ENCODE data around the gene TRAPPC12. TPM values are rescaled to one million over a fixed set of nuclear protein-coding genes. Genes with fewer than 3 reads are reported as not detected.

Gene TRAPPC12
- total RNA-seq, 2 experiments from 2014 or later, result 86.2 to 88.4 TPM

- no peak overlapping the region for H3K27ac Mint-ChIP-seq
- H3K27me3 Mint-ChIP-seq (ENCODE audit: low read depth), result no peaks in the 10 kb centered on the region
- H3K4me3 Mint-ChIP-seq, result no peak overlapping the region
- no peaks in the 10 kb centered on the region for H3K4me1 Mint-ChIP-seq (ENCODE audit: low read depth)
- ATAC-seq (no peak), DNase-seq (no peak)
- CTCF ChIA-PET, result no interaction called here
- H3K36me3 Mint-ChIP-seq (ENCODE audit: low read depth), result peaks cover 17% of the 10 kb centered on the region
- POLR2A ChIA-PET, result interaction anchor here (1.4 kb wide), 1 partner anchor 49 kb away, joined by 5 read pairs; no protein-coding TSS in a partner anchor
- H3K9me3 Mint-ChIP-seq (ENCODE audit: insufficient read depth), result no peaks in the 10 kb centered on the region
Observed at GRCh38 chr2:3469486-3469885, 90.0 kb downstream of the TRAPPC12 start.

GRCh38 chr2:3470166-3470651 is 90.7 kb downstream of the TRAPPC12 start:
- CTCF ChIA-PET, result no interaction called here
- peaks cover 17% of the 10 kb centered on the region for H3K36me3 Mint-ChIP-seq (ENCODE audit: low read depth)
- DNase-seq, result no peak

GRCh38 chr2:3470856-3471737 is 91.6 kb downstream of the TRAPPC12 start:
- Mint-ChIP-seq H3K4me3 (no peak overlapping the region), H3K9me3 (ENCODE audit: insufficient read depth) (no peaks in the 10 kb centered on the region), H3K27me3 (ENCODE audit: low read depth) (no peaks in the 10 kb centered on the region), H3K36me3 (ENCODE audit: low read depth) (peaks cover 17% of the 10 kb centered on the region), H3K27ac (no peak overlapping the region), H3K4me1 (ENCODE audit: low read depth) (no peaks in the 10 kb centered on the region)
- DNase-seq (no peak), ATAC-seq (no peak)
- POLR2A ChIA-PET, result no interaction called here
- CTCF ChIA-PET, result no interaction called here

More at GRCh38 chr2:3470166-3470651, 90.7 kb downstream of the TRAPPC12 start:
- no peak overlapping the region for H3K4me3 Mint-ChIP-seq
- ATAC-seq, result no peak
- POLR2A ChIA-PET, result no interaction called here
- no peaks in the 10 kb centered on the region for H3K9me3 Mint-ChIP-seq (ENCODE audit: insufficient read depth)
- no peaks in the 10 kb centered on the region for H3K4me1 Mint-ChIP-seq (ENCODE audit: low read depth)
- H3K27ac Mint-ChIP-seq, result no peak overlapping the region
- H3K27me3 Mint-ChIP-seq (ENCODE audit: low read depth), result no peaks in the 10 kb centered on the region

- no peak for DNase-seq
- H3K36me3 Mint-ChIP-seq (ENCODE audit: low read depth), result peaks cover 15% of the 10 kb centered on the region
- H3K27ac Mint-ChIP-seq, result no peak overlapping the region
- POLR2A ChIA-PET, result no interaction called here
- no peaks in the 10 kb centered on the region for H3K4me1 Mint-ChIP-seq (ENCODE audit: low read depth)
- no peaks in the 10 kb centered on the region for H3K9me3 Mint-ChIP-seq (ENCODE audit: insufficient read depth)
- H3K4me3 Mint-ChIP-seq, result no peak overlapping the region
- CTCF ChIA-PET, result interaction anchor here (1.4 kb wide), 1 partner anchor 48 kb away, joined by 4 read pairs; no protein-coding TSS in a partner anchor
- no peaks in the 10 kb centered on the region for H3K27me3 Mint-ChIP-seq (ENCODE audit: low read depth)
- no peak for ATAC-seq
Observed at GRCh38 chr2:3472296-3472695, 92.8 kb downstream of the TRAPPC12 start.

- Mint-ChIP-seq H3K4me3 (no peak overlapping the region), H3K36me3 (ENCODE audit: low read depth) (peaks cover 11% of the 10 kb centered on the region), H3K27ac (no peak overlapping the region), H3K27me3 (ENCODE audit: low read depth) (no peaks in the 10 kb centered on the region), H3K9me3 (ENCODE audit: insufficient read depth) (no peaks in the 10 kb centered on the region), H3K4me1 (ENCODE audit: low read depth) (no peaks in the 10 kb centered on the region)
- POLR2A ChIA-PET, result no interaction called here
- CTCF ChIA-PET, result interaction anchor here (1.4 kb wide), 1 partner anchor 49 kb away, joined by 4 read pairs; no protein-coding TSS in a partner anchor
- ATAC-seq (no peak), DNase-seq (no peak)
Observed at GRCh38 chr2:3472966-3473365, 93.5 kb downstream of the TRAPPC12 start.

- H3K27ac Mint-ChIP-seq, result no peak overlapping the region
- no peaks in the 10 kb centered on the region for H3K27me3 Mint-ChIP-seq (ENCODE audit: low read depth)
- no peaks in the 10 kb centered on the region for H3K4me1 Mint-ChIP-seq (ENCODE audit: low read depth)
- ATAC-seq (no peak), DNase-seq (no peak)
- peaks cover 8% of the 10 kb centered on the region for H3K36me3 Mint-ChIP-seq (ENCODE audit: low read depth)
- H3K9me3 Mint-ChIP-seq (ENCODE audit: insufficient read depth), result no peaks in the 10 kb centered on the region
- no peak overlapping the region for H3K4me3 Mint-ChIP-seq
- ChIA-PET POLR2A (no interaction called here), CTCF (interaction anchor here (0.9 to 1.3 kb wide), 2 partner anchors 14 to 51 kb away, joined by 3 read pairs; no protein-coding TSS in a partner anchor)
Observed at GRCh38 chr2:3475771-3476170, 96.3 kb downstream of the TRAPPC12 start.

GRCh38 chr2:3476321-3476984 is 97.0 kb downstream of the TRAPPC12 start:
- no peaks in the 10 kb centered on the region for H3K9me3 Mint-ChIP-seq (ENCODE audit: insufficient read depth)
- no peak overlapping the region for H3K27ac Mint-ChIP-seq
- H3K36me3 Mint-ChIP-seq (ENCODE audit: low read depth), result peaks cover 8% of the 10 kb centered on the region
- ChIA-PET POLR2A (no interaction called here), CTCF (interaction anchor here (0.9 to 1.3 kb wide), 2 partner anchors 15 to 52 kb away, joined by 3 read pairs; no protein-coding TSS in a partner anchor)
- no peak for ATAC-seq
- H3K4me3 Mint-ChIP-seq, result no peak overlapping the region
- H3K4me1 Mint-ChIP-seq (ENCODE audit: low read depth), result no peaks in the 10 kb centered on the region
- DNase-seq, result no peak
- no peaks in the 10 kb centered on the region for H3K27me3 Mint-ChIP-seq (ENCODE audit: low read depth)

- H3K27me3 Mint-ChIP-seq (ENCODE audit: low read depth), result no peaks in the 10 kb centered on the region
- no peak for ATAC-seq
- H3K4me3 Mint-ChIP-seq, result no peak overlapping the region
- ChIA-PET POLR2A (no interaction called here), CTCF (interaction anchor here (0.9 kb wide), 1 partner anchor 53 kb away, joined by 3 read pairs; no protein-coding TSS in a partner anchor)
- DNase-seq, result no peak
- H3K27ac Mint-ChIP-seq, result no peak overlapping the region
- no peaks in the 10 kb centered on the region for H3K4me1 Mint-ChIP-seq (ENCODE audit: low read depth)
- no peaks in the 10 kb centered on the region for H3K9me3 Mint-ChIP-seq (ENCODE audit: insufficient read depth)
- peaks cover 8% of the 10 kb centered on the region for H3K36me3 Mint-ChIP-seq (ENCODE audit: low read depth)
Observed at GRCh38 chr2:3476985-3477327, 97.5 kb downstream of the TRAPPC12 start.

- no peak overlapping the region for H3K27ac Mint-ChIP-seq
- H3K4me3 Mint-ChIP-seq, result no peak overlapping the region
- DNase-seq (no peak), ATAC-seq (no peak)
- H3K36me3 Mint-ChIP-seq (ENCODE audit: low read depth), result peaks cover 9% of the 10 kb centered on the region
- no peaks in the 10 kb centered on the region for H3K27me3 Mint-ChIP-seq (ENCODE audit: low read depth)
- ChIA-PET CTCF (interaction anchor here (1.5 kb wide), 1 partner anchor 18 kb away, joined by 3 read pairs; no protein-coding TSS in a partner anchor), POLR2A (no interaction called here)
- no peaks in the 10 kb centered on the region for H3K4me1 Mint-ChIP-seq (ENCODE audit: low read depth)
- no peaks in the 10 kb centered on the region for H3K9me3 Mint-ChIP-seq (ENCODE audit: insufficient read depth)
Observed at GRCh38 chr2:3478846-3479385, 99.4 kb downstream of the TRAPPC12 start.

GRCh38 chr2:3479430-3480320 is 100.2 kb downstream of the TRAPPC12 start:
- ATAC-seq (no peak), DNase-seq (no peak)
- no peak overlapping the region for H3K27ac Mint-ChIP-seq
- no peaks in the 10 kb centered on the region for H3K27me3 Mint-ChIP-seq (ENCODE audit: low read depth)
- peaks cover 9% of the 10 kb centered on the region for H3K36me3 Mint-ChIP-seq (ENCODE audit: low read depth)
- H3K4me3 Mint-ChIP-seq, result no peak overlapping the region
- no peaks in the 10 kb centered on the region for H3K4me1 Mint-ChIP-seq (ENCODE audit: low read depth)
- POLR2A ChIA-PET, result no interaction called here
- CTCF ChIA-PET, result interaction anchor here (1.5 kb wide), 1 partner anchor 19 kb away, joined by 3 read pairs; no protein-coding TSS in a partner anchor
- no peaks in the 10 kb centered on the region for H3K9me3 Mint-ChIP-seq (ENCODE audit: insufficient read depth)

GRCh38 chr2:3480352-3481010 is 101.0 kb downstream of the TRAPPC12 start:
- Mint-ChIP-seq H3K27me3 (ENCODE audit: low read depth) (no peaks in the 10 kb centered on the region), H3K27ac (no peak overlapping the region), H3K36me3 (ENCODE audit: low read depth) (peaks cover 9% of the 10 kb centered on the region), H3K4me1 (ENCODE audit: low read depth) (no peaks in the 10 kb centered on the region), H3K9me3 (ENCODE audit: insufficient read depth) (no peaks in the 10 kb centered on the region), H3K4me3 (no peak overlapping the region)
- ATAC-seq, result no peak
- ChIA-PET POLR2A (no interaction called here), CTCF (interaction anchor here (1.5 kb wide), 1 partner anchor 20 kb away, joined by 3 read pairs; no protein-coding TSS in a partner anchor)
- no peak for DNase-seq

All from activated CD8-positive, alpha-beta T cell treated with anti-CD3 and anti-CD28 coated beads, Interleukin-2, amount 10 ng/mL, durations not matched to agents 7 days and 5 days (primary cell).